UCSD-AML1 (cell line): ENCODE measurements around the gene PARVA.
"Not testable (repeated sequence)": the region's sequence is repeated elsewhere in the genome, so short reads cannot be mapped to it uniquely, and the experiment has no call there.

Experiments
- DNase-seq: peaks from one replicate; lab custom pipeline; 2025; ENCODE audit not compliant: unreplicated experiment; lab: John Stamatoyannopoulos, UW

The PARVA gene, protein sequence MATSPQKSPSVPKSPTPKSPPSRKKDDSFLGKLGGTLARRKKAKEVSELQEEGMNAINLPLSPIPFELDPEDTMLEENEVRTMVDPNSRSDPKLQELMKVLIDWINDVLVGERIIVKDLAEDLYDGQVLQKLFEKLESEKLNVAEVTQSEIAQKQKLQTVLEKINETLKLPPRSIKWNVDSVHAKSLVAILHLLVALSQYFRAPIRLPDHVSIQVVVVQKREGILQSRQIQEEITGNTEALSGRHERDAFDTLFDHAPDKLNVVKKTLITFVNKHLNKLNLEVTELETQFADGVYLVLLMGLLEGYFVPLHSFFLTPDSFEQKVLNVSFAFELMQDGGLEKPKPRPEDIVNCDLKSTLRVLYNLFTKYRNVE

DNA sequence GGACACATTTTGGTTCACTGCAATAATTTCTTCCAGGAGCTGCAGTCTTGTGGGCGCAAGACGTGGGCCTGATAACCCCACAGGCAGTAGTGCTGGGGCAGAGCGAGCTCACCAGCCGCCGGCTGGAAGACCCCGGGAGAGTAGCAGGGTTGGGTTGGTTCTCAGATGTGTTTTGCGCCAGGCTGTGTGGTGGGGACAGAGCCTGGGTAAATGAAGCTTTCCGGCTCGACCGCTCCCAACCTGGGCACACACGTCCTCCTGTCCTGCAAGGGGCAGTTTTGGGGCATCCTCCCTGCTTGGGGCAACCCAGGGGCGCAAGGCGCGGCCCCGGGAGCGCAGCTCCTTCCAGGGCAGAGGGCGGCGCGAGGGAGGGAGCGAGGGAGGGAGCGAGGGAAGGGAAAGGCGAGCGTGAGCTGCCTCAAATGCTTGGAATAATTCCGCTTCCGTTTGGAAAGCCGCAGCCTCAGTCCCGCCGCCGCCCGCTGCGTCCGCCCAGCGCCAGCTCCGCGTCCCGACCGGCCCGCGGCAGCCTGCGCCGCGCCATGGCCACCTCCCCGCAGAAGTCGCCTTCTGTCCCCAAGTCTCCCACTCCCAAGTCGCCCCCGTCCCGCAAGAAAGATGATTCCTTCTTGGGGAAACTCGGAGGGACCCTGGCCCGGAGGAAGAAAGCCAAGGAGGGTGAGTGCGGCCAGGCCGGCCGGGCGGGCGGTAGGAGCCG, at the start of gene PARVA:
PARVA (plus strand) TSS at position 466 of the 718 bp plus-strand sequence; CDS start at position 543, 77 bp downstream.
- DNase-seq: no peak

DNA sequence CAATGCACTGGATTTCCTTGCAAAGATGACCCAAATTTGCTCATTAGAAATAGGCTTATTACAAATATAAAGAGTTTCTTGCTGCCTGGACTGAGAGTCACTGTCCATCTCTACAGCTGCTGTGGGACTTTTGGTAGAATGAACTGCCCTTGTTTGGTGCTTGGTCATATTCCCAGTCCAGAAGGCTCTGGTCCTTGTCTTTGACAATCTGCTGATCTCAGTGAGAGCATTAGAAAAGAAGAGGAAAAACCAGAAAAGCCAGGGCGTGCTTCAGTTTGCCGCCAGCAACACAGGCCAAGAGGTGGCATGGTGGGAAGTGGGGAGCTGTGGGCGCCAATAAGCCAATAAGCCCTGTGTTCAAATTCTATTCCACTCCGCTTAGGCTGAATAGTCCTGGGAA, 48.2 kb upstream of the PARVA start:
- DNase-seq: no peak

DNA sequence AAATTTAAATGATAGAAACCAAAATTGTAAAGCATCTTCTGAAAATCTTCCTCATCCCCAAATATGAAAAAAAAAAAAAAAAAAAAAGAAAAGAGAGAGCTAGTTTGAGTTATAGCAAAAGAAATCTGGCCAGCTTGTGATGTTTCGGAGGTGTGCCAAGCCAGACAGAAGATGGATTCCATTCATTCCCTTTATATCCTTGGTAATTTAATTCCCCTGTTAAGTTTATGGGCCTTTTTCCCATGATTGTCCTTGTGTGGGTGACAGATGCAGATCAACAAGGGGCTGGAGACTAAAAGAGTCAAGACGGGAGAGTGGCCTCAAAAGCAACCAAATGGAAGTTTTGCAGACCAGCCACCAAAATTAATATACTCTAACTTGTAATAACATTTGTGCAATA, 47.6 kb upstream of the PARVA start:
- DNase-seq: no peak

DNA sequence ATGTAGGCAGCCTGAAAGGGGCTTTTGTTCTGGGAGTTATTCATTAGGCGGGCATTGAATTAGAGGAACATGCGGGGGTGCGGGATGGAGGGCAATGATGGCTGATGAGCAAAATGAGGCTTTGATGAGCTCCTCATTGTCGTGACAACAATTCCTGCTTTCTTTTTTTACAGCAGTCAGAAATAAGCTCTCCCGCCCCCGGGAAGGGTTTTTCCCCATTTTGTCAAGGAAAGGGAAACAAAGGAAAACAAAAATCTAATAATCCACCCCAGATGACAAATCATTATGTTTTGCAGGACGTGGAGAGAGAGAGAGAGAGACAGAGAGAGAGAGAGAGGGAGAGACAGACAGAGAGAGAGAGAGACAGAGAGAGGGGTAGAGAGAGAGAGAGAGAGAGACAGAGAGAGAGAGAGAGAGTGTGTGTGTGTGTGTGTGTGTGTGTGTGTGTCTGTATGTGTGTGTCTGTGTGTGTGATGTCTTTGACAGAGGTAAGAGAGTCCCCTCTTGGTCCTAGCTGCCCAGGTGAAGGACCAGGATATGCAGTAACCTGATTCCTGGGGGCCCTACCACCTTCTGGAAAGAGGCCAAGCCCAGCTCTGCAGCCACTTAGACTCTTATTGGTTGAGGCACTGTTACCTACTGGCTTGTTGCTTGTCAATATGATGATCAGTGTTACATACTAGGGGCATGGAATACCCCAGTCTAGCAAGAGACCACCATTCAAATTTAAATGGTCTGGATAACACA, 46.7 kb upstream of the PARVA start:
- DNase-seq: no peak

DNA sequence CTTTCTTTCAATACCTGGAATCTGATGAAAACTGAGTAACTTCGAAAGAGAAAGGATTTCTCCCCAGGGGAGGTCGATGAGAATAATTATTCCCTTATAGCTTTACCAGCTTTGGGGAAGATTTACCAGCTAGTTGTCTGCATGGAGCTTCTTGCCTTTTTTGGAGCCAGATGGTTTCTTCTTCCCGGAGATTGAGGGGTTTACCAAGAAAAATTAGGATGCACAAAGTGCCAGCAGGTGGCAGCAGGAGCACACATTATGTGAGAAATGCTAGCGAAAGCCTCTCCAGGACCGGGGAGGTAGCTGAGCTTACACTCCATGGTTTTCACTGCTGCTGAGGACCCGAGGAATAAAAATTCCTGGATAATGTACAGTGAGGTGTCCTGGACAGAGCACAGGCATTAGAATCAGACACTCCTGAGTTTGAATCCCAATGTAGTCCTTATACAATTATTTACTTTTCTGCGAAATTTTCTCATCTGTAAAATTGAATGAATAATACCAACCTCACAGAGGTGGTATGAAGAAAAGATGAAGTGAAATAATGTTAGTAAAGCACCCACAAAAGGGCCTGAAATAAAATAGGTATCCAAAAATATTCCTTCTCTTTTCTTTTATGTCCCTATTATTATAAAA, 46.0 kb upstream of the PARVA start:
- DNase-seq: peak; percentile 59

DNA sequence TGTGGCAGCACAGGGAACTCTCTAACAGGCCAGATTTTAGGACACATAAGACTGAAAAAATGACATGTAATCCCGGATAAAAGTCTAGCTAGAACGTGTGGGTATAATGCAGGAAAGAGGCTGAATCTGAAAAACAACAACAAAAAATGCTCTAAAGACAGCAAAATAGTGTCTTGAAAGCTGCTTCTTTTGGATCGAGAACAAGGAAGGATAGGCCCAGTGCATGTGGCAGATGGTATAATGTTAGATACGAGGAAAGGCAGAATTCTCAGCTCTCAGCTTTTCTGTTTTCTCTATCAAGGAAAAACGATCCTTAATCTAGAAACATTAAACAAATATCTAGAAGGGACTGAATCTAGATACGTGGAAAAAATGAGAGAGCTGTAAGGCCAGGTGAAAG, 33.8 kb upstream of the PARVA start:
- no peak for DNase-seq

DNA sequence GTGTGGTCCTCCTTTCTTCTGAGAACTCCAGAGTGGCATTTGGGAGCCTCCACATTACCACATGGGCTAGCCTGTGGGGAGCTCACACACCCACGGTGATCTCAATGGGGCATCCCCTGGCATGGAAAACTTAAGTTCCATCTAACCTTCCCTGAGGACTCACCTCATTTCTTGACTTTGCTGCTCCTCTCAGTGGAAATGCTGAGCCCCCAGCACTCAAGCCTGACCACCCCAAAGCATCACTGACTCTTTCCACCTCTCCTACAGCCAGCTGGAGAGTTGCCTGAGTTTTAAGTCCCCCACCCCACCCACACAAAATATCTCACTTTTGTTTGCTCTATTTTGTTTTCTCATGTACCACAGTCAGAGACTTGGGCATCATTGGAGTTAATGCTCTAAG, 23.8 kb upstream of the PARVA start:
- no peak for DNase-seq

DNA sequence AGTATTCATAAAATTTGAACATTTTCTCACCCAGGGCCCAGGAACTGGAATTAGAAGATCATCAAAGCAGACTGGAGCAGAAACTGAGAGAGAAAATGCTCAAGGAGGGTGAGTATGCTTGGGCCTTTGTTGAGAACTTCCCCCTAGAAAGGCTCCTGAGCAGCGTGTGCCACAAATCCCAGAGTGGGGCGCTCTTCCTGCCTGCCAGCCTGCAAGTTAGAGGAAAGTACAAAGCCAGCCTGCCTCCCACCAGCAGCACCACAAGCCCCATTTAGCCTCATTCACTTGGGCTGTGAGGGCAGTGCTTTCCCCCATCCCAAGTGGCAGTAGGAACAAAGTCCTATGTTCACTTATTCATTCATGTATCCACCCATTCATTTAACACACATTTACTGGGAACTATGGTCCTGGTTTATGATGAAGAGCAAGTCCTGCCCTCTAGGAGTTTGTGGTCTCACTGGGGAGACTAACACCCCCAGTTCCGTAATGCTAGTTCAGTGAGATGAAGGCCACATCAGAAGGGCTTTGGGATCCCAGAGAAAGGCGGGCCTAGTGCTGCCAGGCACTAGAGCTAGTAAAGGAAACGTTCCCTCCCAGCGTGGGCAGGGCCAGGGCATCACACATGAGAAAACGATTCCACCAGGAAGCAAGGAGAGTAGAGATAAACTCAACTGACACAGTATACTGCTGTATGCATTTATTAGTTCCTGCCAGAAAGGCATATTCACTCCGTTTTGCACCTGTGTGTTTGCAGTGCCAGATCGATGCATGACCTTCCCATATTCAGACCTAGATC, 22.4 kb upstream of the PARVA start:
- DNase-seq: no peak

DNA sequence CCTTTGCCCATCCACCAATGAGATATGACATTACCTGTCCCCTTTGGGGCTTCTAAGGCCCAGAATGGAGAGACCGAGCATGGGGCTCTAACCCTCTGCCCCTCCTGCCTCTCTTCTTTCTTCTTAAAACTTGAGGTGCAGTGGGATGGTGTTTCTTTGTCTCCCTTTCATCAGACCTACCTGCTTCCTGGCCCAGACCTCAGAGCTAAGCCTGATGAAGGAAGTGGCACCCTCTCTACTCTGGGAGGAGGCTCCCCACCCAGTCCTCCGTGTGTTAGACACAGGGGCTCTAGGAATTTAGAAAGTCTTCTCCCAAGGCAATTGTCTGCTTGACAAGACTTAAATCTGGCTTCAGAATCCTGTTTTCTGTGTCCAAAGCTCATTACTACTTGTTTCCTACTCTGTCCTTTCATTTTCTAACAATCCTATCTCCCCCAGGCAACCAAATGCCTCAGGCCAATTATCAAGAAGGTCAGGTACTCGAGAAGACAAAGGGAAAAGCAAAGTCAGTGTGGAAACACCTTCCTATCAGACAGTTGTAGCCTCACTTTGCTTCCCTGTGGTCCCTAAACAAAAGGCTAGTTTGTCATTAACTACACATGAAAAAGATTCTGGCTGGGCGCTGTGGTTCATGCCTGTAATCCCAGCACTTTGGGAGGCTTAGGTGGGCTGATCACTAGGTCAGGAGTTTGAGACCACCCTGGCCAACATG, 20.3 kb upstream of the PARVA start:
- no peak for DNase-seq

DNA sequence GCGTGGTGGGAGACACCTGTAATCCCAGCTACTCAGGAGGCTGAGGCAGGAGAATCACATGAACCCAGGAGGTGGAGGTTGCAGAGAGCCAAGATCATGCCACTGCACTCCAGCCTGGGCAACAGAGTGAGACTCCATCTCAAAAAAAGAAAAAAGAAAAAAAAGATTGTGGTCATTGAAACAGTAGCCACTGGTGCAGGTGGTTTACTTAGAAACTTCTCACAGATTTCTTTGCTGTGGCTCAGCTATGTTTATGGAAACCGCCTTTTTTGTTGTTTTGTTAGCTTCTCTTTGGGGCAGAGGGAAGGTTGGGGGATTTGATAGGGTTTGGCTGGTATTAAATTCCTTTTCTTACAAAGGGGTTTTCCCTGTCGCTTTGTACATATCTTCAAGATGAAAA, 19.7 kb upstream of the PARVA start:
- DNase-seq: not testable (repeated sequence)

DNA sequence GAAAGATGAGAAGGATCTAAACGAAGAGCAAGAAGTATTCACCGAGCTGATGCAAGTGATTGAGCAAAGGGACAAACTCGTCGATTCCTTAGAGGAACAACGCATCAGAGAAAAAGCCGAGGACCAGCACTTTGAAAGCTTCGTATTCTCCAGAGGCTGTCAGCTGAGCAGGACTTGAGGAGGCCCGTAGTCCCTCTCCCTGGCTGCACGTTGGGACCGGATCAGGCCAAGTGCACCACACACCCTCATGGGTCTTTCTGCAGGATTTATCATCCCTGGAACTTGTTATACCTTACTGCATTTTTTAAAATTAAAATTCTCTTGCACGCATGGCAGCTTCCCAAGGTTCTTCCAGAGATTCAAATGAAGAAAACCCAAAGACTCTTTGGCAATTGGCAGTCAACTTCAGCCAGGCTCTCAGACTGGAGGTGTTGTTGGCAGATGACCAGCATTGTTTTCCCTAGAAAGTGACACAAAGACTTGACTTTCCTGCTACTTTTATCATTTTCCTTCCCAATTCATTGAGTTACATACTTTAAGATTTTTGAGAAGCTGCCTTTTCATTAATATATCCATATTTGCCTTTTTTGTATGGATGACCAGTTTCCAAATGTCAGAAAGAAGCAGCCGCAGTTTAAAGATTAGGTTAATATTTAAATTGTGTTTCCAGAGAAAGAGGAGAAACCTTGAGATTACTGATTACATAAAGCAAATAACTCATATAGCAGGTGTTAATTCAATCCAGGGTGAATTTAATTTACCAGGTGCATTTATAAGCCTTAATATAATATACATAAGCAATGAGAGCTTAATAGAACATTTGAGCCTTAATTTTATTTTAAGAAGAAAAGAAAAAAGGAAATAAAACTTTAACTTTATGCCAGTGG, 18.8 kb upstream of the PARVA start:
- DNase-seq: no peak

DNA sequence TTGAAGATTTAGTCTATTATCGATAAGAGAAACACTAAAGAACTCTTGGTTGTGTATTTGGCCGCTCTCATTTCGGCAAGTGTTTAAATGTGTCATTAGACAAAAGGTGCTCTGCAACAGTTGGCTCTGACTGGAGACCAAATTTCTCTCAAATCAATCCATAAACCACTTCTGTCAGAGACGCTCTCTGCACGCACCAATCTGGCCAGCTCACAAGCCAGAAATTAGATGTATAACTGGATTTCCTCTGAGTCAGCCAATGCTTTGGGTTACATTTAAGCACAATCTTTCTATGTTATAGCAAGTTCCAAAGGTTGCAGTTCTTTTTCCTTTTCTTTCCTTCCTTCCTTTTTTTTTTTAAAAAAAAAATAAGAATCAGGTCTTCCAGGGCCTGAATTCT, 17.6 kb upstream of the PARVA start:
- DNase-seq: no peak

DNA sequence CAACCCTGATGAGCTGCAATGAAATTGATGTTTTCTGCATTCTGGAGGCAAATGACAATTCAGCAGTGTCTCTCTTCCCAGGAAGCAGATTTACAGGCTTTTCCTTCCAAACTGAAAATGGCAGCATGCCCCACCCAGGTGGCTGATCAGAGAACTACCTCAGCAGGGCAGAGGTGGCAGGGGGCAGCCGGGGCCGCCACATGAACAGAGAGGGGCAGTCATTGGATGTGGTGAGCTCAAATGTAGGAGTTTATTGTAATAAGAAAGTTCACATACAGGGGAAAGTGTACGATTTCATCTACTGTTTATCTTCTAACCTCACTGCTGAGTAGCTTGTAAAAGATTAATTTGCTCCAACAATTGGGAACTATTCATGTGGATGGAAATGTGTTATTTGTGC, 15.7 kb upstream of the PARVA start:
- DNase-seq: no peak

DNA sequence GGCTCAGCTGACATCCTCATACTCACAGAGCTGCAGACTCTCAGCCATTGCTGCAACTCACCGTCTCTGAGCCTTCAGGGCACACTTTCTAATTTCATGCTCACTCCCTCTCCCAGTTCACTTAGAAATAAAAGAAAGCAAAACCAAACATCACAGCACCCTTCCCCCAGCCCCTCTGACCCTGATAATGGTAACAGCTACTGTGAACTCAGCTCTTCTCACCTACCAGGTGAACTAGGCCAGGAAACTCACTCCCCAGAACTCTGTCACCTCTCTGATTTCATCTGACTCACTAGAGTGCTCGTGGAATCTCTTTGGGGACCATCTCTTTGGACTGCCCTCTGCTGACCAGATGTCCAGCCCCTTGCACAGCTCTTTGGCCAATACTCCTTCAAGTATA, 14.5 kb upstream of the PARVA start:
- no peak for DNase-seq

DNA sequence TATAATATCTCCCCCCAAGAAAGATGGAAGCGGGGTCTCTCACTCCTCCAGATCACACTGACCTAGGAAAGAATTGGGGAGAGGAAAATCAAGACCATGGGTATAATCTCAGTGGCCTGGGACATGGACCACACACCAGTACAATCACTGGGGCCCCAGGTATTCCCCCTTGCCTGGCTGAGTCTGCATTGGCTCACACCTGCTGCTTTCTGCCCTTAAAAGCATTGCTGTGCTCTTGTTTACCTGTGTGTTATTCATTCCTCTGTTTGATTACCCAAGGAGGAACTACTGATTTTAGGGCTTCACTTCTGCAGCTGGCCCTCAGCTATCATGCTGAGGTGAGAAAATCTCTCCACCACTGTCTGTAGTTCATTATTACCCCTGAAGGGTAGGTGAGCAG, 14.0 kb upstream of the PARVA start:
- DNase-seq: no peak

DNA sequence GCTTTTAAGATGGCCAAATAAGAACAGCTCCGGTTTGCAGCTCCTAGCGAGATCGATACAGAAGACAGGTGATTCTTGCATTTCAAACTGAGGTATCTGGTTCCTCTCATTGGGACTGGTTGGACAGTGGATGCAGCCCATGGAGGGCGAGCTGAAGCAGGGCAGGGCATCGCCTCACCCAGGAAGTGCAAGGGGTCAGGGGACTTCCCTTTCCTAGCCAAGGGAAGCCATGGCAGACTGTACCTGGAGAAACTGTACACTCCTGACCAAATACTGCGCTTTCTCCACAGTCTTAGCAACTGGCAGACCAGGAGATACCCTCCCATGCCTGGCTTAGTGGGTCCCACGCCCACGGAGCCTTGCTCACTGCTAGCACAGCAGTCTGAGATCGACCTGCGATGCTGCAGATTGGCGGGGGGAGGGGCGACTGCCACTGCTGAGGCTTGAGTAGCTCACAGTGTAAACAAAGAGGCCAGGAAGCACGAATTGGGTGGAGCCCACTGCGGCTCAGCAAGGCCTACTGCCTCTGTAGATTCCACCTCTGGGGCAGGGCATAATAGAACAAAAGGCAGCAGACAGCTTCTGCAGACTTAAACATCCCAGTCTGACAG, 11.3 kb upstream of the PARVA start:
- not testable (repeated sequence) for DNase-seq

DNA sequence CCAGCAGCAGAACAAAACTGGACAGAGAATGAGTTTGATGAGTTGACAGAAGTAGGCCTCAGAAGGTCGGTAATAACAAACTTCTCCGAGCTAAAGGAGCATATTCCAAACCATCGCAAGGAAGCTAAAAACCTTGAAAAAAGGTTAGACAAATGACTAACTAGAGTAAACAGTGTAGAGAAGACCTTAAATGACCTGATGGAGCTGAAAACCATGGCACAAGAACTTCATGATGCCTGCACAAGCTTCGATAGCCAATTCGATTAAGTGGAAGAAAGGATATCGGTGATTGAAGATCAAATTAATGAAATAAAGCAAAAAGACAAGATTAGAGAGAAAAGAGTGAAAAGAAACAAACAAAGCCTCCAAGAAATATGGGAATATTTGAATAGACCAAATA, 10.3 kb upstream of the PARVA start:
- not testable (repeated sequence) for DNase-seq

DNA sequence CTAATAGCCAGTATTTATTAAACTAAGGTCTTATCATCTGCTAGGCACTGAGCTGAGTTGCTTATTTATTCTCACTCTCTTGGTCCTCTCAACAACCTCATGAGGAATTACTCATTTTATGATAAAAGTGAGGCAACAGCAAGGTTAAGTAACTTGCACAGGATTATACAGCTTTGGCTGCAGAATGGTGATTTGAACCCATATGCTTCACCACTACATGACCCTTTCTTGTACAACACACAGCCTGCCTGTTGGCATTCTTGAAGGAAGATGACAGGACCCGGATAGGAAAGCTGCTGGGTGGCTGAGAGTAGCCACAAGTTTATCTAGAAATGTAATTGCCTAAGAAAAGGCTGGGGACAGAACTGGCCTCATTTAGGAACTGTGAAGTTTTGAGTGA, 5.3 kb upstream of the PARVA start:
- DNase-seq: no peak

DNA sequence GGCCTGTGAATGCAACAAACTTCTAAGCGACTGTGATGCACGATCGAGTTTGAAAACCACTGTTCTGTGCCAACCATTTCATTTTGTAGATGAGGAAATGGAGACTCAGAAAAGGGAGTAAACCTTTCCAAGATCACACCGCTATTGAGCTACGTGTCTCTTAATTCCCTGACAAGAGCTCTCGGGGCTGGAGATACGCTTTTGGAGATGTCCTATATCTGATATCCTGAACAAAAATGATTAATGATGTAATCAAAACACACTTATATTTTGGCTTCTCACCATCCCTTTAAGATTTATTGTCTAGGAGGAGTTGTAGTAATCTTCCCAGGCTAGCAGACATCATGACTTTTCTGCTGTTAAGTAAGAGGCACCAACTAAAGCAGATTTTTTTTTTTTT, 1.7 kb upstream of the PARVA start:
- no peak for DNase-seq
